Heart right ventricle (tissue), 16 donors: Measurements from ENCODE around the gene TTC7B. TPM values are rescaled to one million over a fixed set of nuclear protein-coding genes. Genes with fewer than 3 reads are reported as not detected.

Source experiments
- ATAC-seq, 8 donors: fragments of 200-7000 bp; cut with Tn5 transposase; one replicate each; pipeline ENCODE4 v1.9.1; 2020; ENCODE audit warnings: mild to moderate bottlenecking in 8 of 8, moderate library complexity in 8 of 8, moderate number of reproducible peaks in 1 of 8
- DNase-seq, 2 donors: peaks; one replicate each; pipeline ENCODE4 v3.0.0-alpha.2; 2020
- H3K27ac ChIP-seq, 10 donors: fragments of 200-600 bp; sonication (generic) in 2 of 10; one replicate each; pipeline versions ENCODE4 v1.5.0 to v1.8.0; 2020 to 2022; ENCODE audit warnings: mild to moderate bottlenecking in 3 of 10
- H3K27me3 ChIP-seq, 7 donors: fragments of 200-600 bp; one replicate each; pipeline ENCODE4 v1.8.0; 2021 to 2022; ENCODE audit warnings: mild to moderate bottlenecking in 2 of 7
- H3K36me3 ChIP-seq, 9 donors: fragments of 200-600 bp; sonication (generic) in 1 of 9; one replicate each; pipeline versions ENCODE4 v1.5.0 to v1.8.0; 2020 to 2022; ENCODE audit warnings: mild to moderate bottlenecking in 2 of 9
- H3K4me1 ChIP-seq, 9 donors: fragments of 200-600 bp; sonication (generic) in 1 of 9; one replicate each; pipeline versions ENCODE4 v1.5.0 to v1.8.0; 2020 to 2022; ENCODE audit warnings: mild to moderate bottlenecking in 4 of 9
- H3K4me3 ChIP-seq, 10 donors: fragments of 200-600 bp; sonication (generic) in 2 of 10; one replicate each; pipeline versions ENCODE4 v1.5.0 to v1.8.0; 2020 to 2022; ENCODE audit warnings: mild to moderate bottlenecking in 7 of 10, moderate library complexity in 2 of 10
- H3K9me3 ChIP-seq, 11 donors: fragments of 200-600 bp in 10 of 11; sonication (generic) in 2 of 11; one replicate each; pipeline versions ENCODE4 v1.5.0 to v1.8.0; 2013 to 2022; ENCODE audit warnings: mild to moderate bottlenecking in 2 of 11, control low read depth in 1 of 11, moderate library complexity in 1 of 11
- CTCF ChIP-seq, 9 donors: fragments of 200-600 bp; sonication (generic) in 2 of 9; IDR thresholded peaks; one replicate each; pipeline versions ENCODE4 v1.5.0 to v1.8.0; 2021 to 2022; ENCODE audit warnings: antibody characterized with exemption in 9 of 9, mild to moderate bottlenecking in 5 of 9, moderate library complexity in 1 of 9
- WGBS, 2 donors: extraction: QIAGEN DNeasy Blood & Tissue Kit; methylation state at CpG; one replicate each; pipeline ENCODE4 v1.1.7; 2013; ENCODE audit warnings: inconsistent platforms in 1 of 2; 5-methylcytosine and 5-hydroxymethylcytosine counted together
- intact Hi-C, 10 donors: fragments of 100-400 bp; cut with DNase I; formaldehyde crosslinking; loops; one replicate each; pipeline versions ENCODE4 v1.11.1 to v1.14.2; 2022
- polyA plus RNA-seq, 2 donors: library from polyadenylated mRNA; stranded (reverse); fragments of 200-250 nt; gene quantifications; one replicate each; pipeline ENCODE4 v1.2.3, GENCODE V29; 2013
- total RNA-seq, 10 donors: library from RNA; stranded (reverse); fragmentation: NEBNext Ultra II Directional in 3 of 10; extraction: Animal tissue kit (Norgen Biotek cat#: 25700) in 3 of 10; gene quantifications; one replicate each; pipeline versions ENCODE4 v1.2.1 to v1.2.4, GENCODE V29; 2021 to 2023
- donor health status: Arrhythmogenic right ventricular cardiomyopathy.
- donor health status: ischemic (EF 13 %, LVEDD 7.1; RV severe dilation, severe dysfunction).
- donor health status: healthy with polysubstance abuse.
- donor health status: DM: no; HTN: yes; CAD: no.
- donor health status: DM: no; HTN: no; CAD: no.
- donor health status: ischemic (EF 25% LVEDD 6.9; RV normal size, moderate dysfunction).
- donor health status: ischemic (EF 25% LVEDD 5.7; RV mildly dilated, moderate dysfunction).
- donor health status: healthy.
- donor health status: DM: yes; HTN: yes; CAD: no.
- donor health status: Ischemic cardiomyopathy.
- donor health status: ischemic (EF 35%, LVEDD 5.7; RV mildly dilated, moderate dysfunction).
- donor health status: nonischemic (EF 11% LVEDD 7.7; RV severe dilation, severe dysfunction).
- donor health status: DM: yes; HTN: yes; CAD: no.
- donor health status: PGD.
- donor health status: ischemic (EF 29% LVEDD 5.4; RV normal size, mild dysfunction).
- donor health status: nonischemic (EF 23%, LVEDD 6.1; RV moderate dilation, normal function).

Gene TTC7B
- total and polyA plus RNA-seq, 12 donors: 23.0 to 79.4 (median 65.5) TPM

GRCh38 chr14:90795744-90796143 lies 20.5 kb downstream of the TTC7B start:
- H3K27ac ChIP-seq: peak overlapping the region in 2 of 10 donors; percentile 6 to 71
- peaks cover 0 to 30% (median 12%) of the 10 kb centered on the region in 9 donors for H3K4me1 ChIP-seq
- H3K4me3 ChIP-seq: no peak overlapping the region
- intact Hi-C loops: no loop called here
- ATAC-seq (peak in 2 of 8 donors; percentile 39 to 75), DNase-seq (no peak)
- no peaks in the 10 kb centered on the region for H3K27me3 ChIP-seq
- TF ChIP-seq CTCF (IDR thresholded peaks at IDR 0.05): no peak
- H3K36me3 ChIP-seq: no peaks in the 10 kb centered on the region
- H3K9me3 ChIP-seq: no peaks in the 10 kb centered on the region
- WGBS, 2 donors: 72 to 73% methylated on average over 8 of the region's 8 CpGs

- intact Hi-C loops: no loop called here
These were observed 24.7 kb downstream of the TTC7B start for GRCh38 chr14:90791486-90791885.

GRCh38 chr14:90788031-90788430 lies 28.2 kb downstream of the TTC7B start:
- ATAC-seq (peak in 2 of 8 donors; percentile 18 to 55), DNase-seq (no peak)
- no peaks in the 10 kb centered on the region for H3K27me3 ChIP-seq
- H3K27ac ChIP-seq: no peak overlapping the region
- no peak for TF ChIP-seq CTCF (IDR thresholded peaks at IDR 0.05)
- H3K9me3 ChIP-seq: no peaks in the 10 kb centered on the region
- H3K4me3 ChIP-seq: no peak overlapping the region
- intact Hi-C loops: no loop called here
- H3K4me1 ChIP-seq: peaks cover 0 to 7% (median 0%) of the 10 kb centered on the region in 9 donors
- H3K36me3 ChIP-seq: peaks cover 0 to 31% (median 9%) of the 10 kb centered on the region in 9 donors
- 84 to 94% methylated on average over 7 of the region's 7 CpGs for WGBS, 2 donors

More at GRCh38 chr14:90791486-90791885, 24.7 kb downstream of the TTC7B start:
- 92 to 93% methylated on average over 12 of the region's 12 CpGs for WGBS, 2 donors
- Histone ChIP-seq H3K27ac (no peak overlapping the region), H3K4me3 (no peak overlapping the region), H3K27me3 (no peaks in the 10 kb centered on the region), H3K9me3 (no peaks in the 10 kb centered on the region), H3K4me1 (peaks cover 0 to 22% (median 9%) of the 10 kb centered on the region in 9 donors), H3K36me3 (no peaks in the 10 kb centered on the region)
- DNase-seq: no peak
- peak in 5 of 8 donors; percentile 11 to 63 (median 23) for ATAC-seq
- TF ChIP-seq CTCF (IDR thresholded peaks at IDR 0.05): no peak

GRCh38 chr14:90785876-90786450 lies 30.3 kb downstream of the TTC7B start:
- ATAC-seq: peak in 1 of 8 donors; percentile 16
- 91 to 92% methylated on average over 15 of the region's 15 CpGs for WGBS, 2 donors
- no peak overlapping the region for H3K27ac ChIP-seq
- H3K36me3 ChIP-seq: peaks cover 0 to 49% (median 16%) of the 10 kb centered on the region in 9 donors
- no peak for DNase-seq
- no peaks in the 10 kb centered on the region for H3K27me3 ChIP-seq
- no peaks in the 10 kb centered on the region for H3K9me3 ChIP-seq
- intact Hi-C loops: no loop called here
- no peak for TF ChIP-seq CTCF (IDR thresholded peaks at IDR 0.05)
- no peak overlapping the region for H3K4me3 ChIP-seq
- peaks cover 0 to 7% (median 0%) of the 10 kb centered on the region in 9 donors for H3K4me1 ChIP-seq
